Measurements from ENCODE around the gene BTBD6.

The BTBD6 gene

DNA sequence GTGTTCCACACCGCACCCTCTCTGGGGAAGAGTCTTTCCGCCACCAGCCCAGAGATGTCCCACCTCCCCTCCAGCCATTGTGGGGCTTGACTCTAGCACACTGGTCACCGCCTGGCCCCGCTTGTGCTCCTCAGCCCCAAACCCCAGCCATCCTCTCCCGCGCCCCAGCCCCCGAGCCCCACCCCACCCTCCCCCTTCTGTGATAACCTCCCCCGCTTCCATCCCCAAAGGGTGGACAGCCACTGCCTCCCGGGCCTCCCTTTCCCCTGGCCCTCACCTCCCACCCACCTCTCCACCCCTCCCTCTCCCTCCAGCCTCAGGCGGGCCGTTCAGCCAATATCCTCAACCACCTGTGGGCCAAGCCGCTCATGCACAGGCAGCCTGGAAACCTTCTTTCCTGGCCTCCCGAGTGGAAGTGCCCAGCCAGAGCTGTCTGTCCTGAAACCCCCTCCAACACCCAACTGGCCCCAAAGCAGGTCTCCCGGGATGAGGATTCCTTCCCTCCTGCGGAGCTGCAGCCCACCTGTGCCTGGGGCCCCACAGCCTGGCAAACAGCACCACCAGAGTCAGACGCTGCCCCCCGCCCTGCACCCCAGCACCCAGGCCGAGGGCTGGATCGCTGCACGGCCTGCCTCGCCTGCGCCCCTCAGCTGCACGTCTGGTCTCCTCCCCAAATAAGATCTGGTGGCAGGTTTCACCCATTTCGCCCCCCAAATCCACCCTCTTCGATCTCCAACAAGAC, 40.2 kb upstream of the BTBD6 start:
- TF ChIP-seq SIN3A (IDR thresholded peaks at IDR 0.05; ENCODE audit: borderline replicate concordance, insufficient read depth, low read length) (no peak), FOXP2 (optimal IDR thresholded peaks at IDR 0.05; ENCODE audit: borderline replicate concordance, extremely low read depth, extremely low read length, insufficient read depth) (no peak), POLR2AphosphoS5 (IDR thresholded peaks at IDR 0.05; ENCODE audit: low read depth, low read length) (no peak)

DNA sequence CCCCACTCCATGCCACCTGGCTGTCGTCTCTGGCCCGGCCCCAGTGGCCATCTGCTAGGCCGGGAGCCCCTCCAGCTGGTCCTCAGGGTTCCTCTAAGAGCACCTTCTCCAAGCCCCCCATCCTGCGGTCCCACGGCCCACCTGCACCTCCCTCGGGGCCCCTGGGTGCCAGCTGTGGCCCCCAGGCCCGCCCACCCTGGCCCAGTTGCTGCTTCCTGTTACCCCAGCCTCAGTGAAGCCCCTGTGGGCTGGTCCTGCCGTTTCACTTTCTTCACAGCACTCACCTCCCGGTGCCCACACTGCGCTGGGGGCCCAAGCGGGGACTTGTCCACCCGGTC, 39.6 kb upstream of the BTBD6 start:
- no peak for TF ChIP-seq TAF1 (IDR thresholded peaks at IDR 0.05; ENCODE audit: borderline replicate concordance, insufficient read depth, low read length)
- TF ChIP-seq FOXP2 (optimal IDR thresholded peaks at IDR 0.05; ENCODE audit: borderline replicate concordance, extremely low read depth, extremely low read length, insufficient read depth), result no peak
- TF ChIP-seq, protein P1, sequence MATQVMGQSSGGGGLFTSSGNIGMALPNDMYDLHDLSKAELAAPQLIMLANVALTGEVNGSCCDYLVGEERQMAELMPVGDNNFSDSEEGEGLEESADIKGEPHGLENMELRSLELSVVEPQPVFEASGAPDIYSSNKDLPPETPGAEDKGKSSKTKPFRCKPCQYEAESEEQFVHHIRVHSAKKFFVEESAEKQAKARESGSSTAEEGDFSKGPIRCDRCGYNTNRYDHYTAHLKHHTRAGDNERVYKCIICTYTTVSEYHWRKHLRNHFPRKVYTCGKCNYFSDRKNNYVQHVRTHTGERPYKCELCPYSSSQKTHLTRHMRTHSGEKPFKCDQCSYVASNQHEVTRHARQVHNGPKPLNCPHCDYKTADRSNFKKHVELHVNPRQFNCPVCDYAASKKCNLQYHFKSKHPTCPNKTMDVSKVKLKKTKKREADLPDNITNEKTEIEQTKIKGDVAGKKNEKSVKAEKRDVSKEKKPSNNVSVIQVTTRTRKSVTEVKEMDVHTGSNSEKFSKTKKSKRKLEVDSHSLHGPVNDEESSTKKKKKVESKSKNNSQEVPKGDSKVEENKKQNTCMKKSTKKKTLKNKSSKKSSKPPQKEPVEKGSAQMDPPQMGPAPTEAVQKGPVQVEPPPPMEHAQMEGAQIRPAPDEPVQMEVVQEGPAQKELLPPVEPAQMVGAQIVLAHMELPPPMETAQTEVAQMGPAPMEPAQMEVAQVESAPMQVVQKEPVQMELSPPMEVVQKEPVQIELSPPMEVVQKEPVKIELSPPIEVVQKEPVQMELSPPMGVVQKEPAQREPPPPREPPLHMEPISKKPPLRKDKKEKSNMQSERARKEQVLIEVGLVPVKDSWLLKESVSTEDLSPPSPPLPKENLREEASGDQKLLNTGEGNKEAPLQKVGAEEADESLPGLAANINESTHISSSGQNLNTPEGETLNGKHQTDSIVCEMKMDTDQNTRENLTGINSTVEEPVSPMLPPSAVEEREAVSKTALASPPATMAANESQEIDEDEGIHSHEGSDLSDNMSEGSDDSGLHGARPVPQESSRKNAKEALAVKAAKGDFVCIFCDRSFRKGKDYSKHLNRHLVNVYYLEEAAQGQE (IDR thresholded peaks at IDR 0.05; ENCODE audit: insufficient read depth in 1 of 2, low read depth in 2 of 2, low read length in 2 of 2), result no peak
- TF ChIP-seq POLR2AphosphoS5 (IDR thresholded peaks at IDR 0.05; ENCODE audit: low read depth, low read length), result no peak
- no peak for TF ChIP-seq SIN3A (IDR thresholded peaks at IDR 0.05; ENCODE audit: borderline replicate concordance, insufficient read depth, low read length)

DNA sequence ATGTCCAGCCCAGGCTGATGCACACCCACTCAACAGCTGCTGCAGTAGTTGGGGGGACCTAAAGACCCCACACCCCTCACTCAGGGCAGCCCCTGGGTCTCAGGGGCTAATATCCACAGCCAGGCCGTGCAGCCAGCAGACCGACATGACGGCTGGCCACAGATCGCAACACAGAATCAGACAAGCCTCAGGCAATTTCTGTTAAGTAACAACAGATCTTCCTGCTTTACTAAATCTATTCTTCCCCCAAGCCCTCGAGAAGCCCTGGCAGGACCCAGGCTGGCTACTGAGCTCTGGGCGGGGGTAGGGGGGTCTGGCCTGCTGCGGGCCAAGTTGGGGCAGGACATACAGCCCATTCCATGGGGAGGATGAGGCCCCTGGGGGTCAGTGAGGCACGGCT, 39.2 kb upstream of the BTBD6 start:
- no peak for TF ChIP-seq TAF1 (IDR thresholded peaks at IDR 0.05; ENCODE audit: borderline replicate concordance, insufficient read depth, low read length)
- TF ChIP-seq POLR2AphosphoS5 (IDR thresholded peaks at IDR 0.05; ENCODE audit: low read depth, low read length), result no peak
- TF ChIP-seq SIN3A (IDR thresholded peaks at IDR 0.05; ENCODE audit: borderline replicate concordance, insufficient read depth, low read length), result no peak
- TF ChIP-seq FOXP2 (optimal IDR thresholded peaks at IDR 0.05; ENCODE audit: borderline replicate concordance, extremely low read depth, extremely low read length, insufficient read depth), result no peak
- TF ChIP-seq, protein P1 (IDR thresholded peaks at IDR 0.05; ENCODE audit: insufficient read depth in 1 of 2, low read depth in 2 of 2, low read length in 2 of 2), result no peak

DNA sequence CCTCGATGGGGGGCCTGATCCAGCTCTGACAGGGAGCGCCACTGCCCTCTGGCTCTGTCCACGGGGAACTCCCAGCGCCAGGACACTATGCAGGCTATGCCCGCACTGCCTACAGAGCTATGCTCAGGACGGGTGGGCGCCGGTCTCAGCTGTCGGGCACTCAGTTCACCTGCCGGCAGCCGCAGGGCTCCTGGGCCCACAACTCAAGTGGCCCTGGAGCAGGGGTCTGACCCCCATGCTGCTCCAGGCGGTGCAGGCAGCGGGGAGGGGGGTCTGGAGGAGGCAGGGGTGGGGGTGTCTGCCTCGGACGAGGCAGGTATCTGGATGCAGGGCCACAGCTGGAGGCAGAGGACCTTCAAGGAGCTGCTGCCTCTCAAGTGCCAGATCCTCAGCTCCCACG, 38.7 kb upstream of the BTBD6 start:
- TF ChIP-seq TAF1 (IDR thresholded peaks at IDR 0.05; ENCODE audit: borderline replicate concordance, insufficient read depth, low read length), result no peak

DNA sequence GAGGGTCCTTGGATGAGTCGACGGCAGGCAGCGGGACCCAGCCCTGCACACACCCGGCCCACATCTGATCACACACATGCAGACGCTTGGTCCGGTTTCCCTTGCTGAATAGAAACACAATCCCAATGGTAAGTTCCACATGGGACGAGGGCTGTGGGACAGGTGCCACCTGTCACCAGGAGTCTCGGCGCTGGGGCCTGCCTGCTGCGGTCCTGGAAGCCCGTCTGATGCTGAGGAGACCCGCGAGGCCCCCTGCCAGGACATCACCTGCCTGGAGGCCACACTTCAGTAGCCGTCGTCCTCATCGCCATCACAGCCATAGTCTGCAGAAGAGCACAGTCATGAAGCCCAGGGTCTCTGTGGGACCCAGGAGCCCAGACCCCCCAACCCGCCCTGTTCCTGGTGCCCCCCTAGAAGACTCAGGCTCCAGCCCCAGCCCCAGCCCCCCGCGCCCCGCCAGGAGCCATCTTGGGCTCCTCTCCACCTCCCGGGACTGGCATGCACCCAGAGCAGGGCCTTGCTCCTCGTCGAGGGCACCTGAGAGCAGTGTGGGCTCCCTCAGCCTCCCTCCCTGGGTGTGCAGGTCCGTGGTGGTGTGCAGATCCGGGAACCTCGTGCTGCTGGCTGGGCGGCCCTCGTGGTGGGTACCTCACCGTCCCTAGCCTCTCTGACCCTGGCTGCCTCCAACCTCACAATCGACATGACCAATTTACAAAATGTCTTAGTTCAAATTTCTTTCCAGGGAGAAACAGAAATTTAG, 37.9 kb upstream of the BTBD6 start:
- no peak for TF ChIP-seq FOXP2 (optimal IDR thresholded peaks at IDR 0.05; ENCODE audit: borderline replicate concordance, extremely low read depth, extremely low read length, insufficient read depth)
- TF ChIP-seq, protein P1 (IDR thresholded peaks at IDR 0.05; ENCODE audit: insufficient read depth in 1 of 2, low read depth in 2 of 2, low read length in 2 of 2), result no peak
- no peak for TF ChIP-seq POLR2AphosphoS5 (IDR thresholded peaks at IDR 0.05; ENCODE audit: low read depth, low read length)
- TF ChIP-seq SIN3A (IDR thresholded peaks at IDR 0.05; ENCODE audit: borderline replicate concordance, insufficient read depth, low read length), result no peak
- no peak for TF ChIP-seq TAF1 (IDR thresholded peaks at IDR 0.05; ENCODE audit: borderline replicate concordance, insufficient read depth, low read length)
